Measurements from ENCODE around the gene BRAT1.

DNA sequence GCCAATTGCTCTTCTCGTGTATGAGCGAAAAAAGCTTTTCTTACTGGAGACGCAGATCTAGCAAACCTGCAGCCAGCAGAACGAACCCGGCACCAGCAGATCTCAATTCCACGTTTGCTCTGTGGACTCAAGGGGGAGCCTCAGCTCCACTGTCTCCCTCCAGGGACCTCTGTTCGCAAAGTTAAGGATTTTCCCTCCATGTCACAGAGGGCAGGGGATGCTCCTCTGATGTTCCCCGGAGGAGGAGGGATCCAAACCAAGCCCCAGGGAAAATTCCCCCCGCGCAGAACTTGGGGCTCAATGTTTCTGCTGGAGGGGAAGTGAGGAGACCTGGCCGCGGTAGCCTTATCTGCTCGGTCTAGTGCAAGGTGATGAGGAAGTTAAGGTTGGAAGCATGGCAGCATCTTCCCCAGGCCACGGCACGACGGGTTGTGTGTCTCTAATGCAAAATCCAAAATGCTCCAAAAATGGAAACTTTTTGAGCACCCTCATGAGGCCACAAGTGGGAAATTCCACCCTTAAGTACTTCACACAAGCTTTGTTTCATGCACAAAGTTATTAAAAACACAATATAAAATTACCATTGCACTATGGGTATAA, 12.5 kb upstream of the BRAT1 start:
- TF ChIP-seq POLR2A (IDR thresholded peaks at IDR 0.05; ENCODE audit: low read length): no peak
- TF ChIP-seq GATA1 (IDR thresholded peaks at IDR 0.05; ENCODE audit: low read depth, low read length): no peak
